H1 (cell line): ENCODE results near the gene OR2F2. TPM values are rescaled to one million over a fixed set of nuclear protein-coding genes. Genes with fewer than 3 reads are reported as not detected.

Experiments used
- CTCF ChIA-PET: fragments of 300-600 bp; sonication (Branson Sonifier 250); formaldehyde crosslinking; loops from one replicate; lab custom pipeline; 2021; ENCODE audit not compliant: partially characterized antibody; lab: Charles Lee
- POLR2A ChIA-PET: fragments of 300-600 bp; sonication (Branson Sonifier 250); formaldehyde crosslinking; loops from one replicate; lab custom pipeline; 2021; ENCODE audit warnings: inconsistent platforms; ENCODE audit not compliant: partially characterized antibody; lab: Charles Lee
- DNase-seq, 2 experiments: peaks; one replicate each; pipeline versions ENCODE4 v3.0.0 to v3.0.0-alpha.2; 2010 to 2022; ENCODE audit warnings: low spot score in 2 of 2, low read depth in 1 of 2, mixed read lengths in 1 of 2
- FAIRE-seq: peaks from 2 replicates; lab custom pipeline; 2011; peaks lifted over from hg19 to GRCh38; lab: Jason Lieb, UNC
- H2AFZ ChIP-seq: 2 replicates; pipeline ENCODE4 v1.8.1; 2012; ENCODE audit warnings: low read length, inconsistent platforms
- H2AK5ac ChIP-seq: 2 replicates; pipeline ENCODE4 v1.6.1; 2013; ENCODE audit warnings: low read depth, low read length
- H2BK120ac ChIP-seq: replicated peaks from 2 replicates; pipeline ENCODE3; 2013; ENCODE audit warnings: low read depth, low read length, inconsistent platforms
- H2BK12ac ChIP-seq: 2 replicates; pipeline ENCODE4 v1.6.1; 2013; ENCODE audit warnings: low read depth, low read length
- H2BK15ac ChIP-seq: 2 replicates; pipeline ENCODE4 v1.6.1; 2013; ENCODE audit warnings: low read length
- H2BK20ac ChIP-seq: 2 replicates; pipeline ENCODE4 v1.6.1; 2013; ENCODE audit warnings: low read length
- H2BK5ac ChIP-seq: 2 replicates; pipeline ENCODE4 v1.6.1; 2013; ENCODE audit warnings: low read depth, low read length
- H3K14ac ChIP-seq: 2 replicates; pipeline ENCODE4 v1.6.1; 2013; ENCODE audit warnings: inconsistent platforms; ENCODE audit not compliant: insufficient read length
- H3K18ac ChIP-seq: 2 replicates; pipeline ENCODE4 v1.6.1; 2013; ENCODE audit warnings: low read length; ENCODE audit errors: extremely low read depth
- H3K23ac ChIP-seq: 2 replicates; pipeline ENCODE4 v1.6.1; 2013; ENCODE audit warnings: inconsistent platforms; ENCODE audit not compliant: insufficient read length
- H3K23me2 ChIP-seq: 2 replicates; pipeline ENCODE4 v1.6.1; 2013; ENCODE audit warnings: low read depth, low read length
- H3K27ac ChIP-seq: 2 replicates; pipeline ENCODE4 v1.6.1; 2011; ENCODE audit warnings: low read depth, low read length, inconsistent platforms
- H3K27me3 ChIP-seq, 4 experiments: replicated peaks in 1 of 4; 1 replicate in 1 of 4; 2 replicates in 3 of 4; pipeline versions ENCODE4 v1.6.1 to v1.8.1; 2011 to 2013; ENCODE audit warnings: low read length in 3 of 4, mild to moderate bottlenecking in 3 of 4, inconsistent platforms in 2 of 4, mixed read lengths in 2 of 4, moderate library complexity in 1 of 4; ENCODE audit not compliant: control insufficient read depth in 3 of 4, insufficient read depth in 3 of 4; ENCODE audit errors: extremely low read depth in 1 of 4
- H3K36me3 ChIP-seq, 4 experiments: 2 replicates each; pipeline versions ENCODE4 v1.6.1 to v1.8.1; 2011 to 2013; ENCODE audit warnings: mild to moderate bottlenecking in 4 of 4, low read length in 3 of 4, moderate library complexity in 2 of 4, control low read depth in 1 of 4, inconsistent platforms in 1 of 4; ENCODE audit not compliant: insufficient read depth in 4 of 4, control insufficient read depth in 2 of 4
- H3K4ac ChIP-seq: replicated peaks from 2 replicates; pipeline ENCODE3; 2013; ENCODE audit warnings: low read length, low read depth, mixed read lengths, inconsistent platforms; ENCODE audit not compliant: insufficient read length
- H3K4me1 ChIP-seq, 4 experiments: replicated peaks in 1 of 4; 1 replicate in 1 of 4; 2 replicates in 3 of 4; pipeline versions ENCODE4 v1.6.1 to v1.8.1; 2011 to 2013; ENCODE audit warnings: low read length in 3 of 4, inconsistent platforms in 2 of 4, mixed read lengths in 1 of 4; ENCODE audit not compliant: insufficient read depth in 4 of 4, control insufficient read depth in 3 of 4
- H3K4me2 ChIP-seq, 2 experiments: 2 replicates each; pipeline versions ENCODE4 v1.6.1 to v1.8.1; 2011 to 2013; ENCODE audit warnings: low read depth in 2 of 2, low read length in 2 of 2, control low read depth in 1 of 2, inconsistent platforms in 1 of 2, mild to moderate bottlenecking in 1 of 2; ENCODE audit not compliant: insufficient read depth in 1 of 2
- H3K4me3 ChIP-seq, 4 experiments: fragments of 200-600, 300-600 bp in 1 of 4; sonication (generic), shearing (Covaris generic), sonication (Bioruptor Twin) in 1 of 4; 2 replicates each; pipeline versions ENCODE4 v1.5.1 to v1.8.1; 2011 to 2016; ENCODE audit warnings: low read length in 4 of 4, low read depth in 3 of 4, control low read depth in 2 of 4, inconsistent platforms in 2 of 4, mild to moderate bottlenecking in 2 of 4, mixed read lengths in 1 of 4, moderate library complexity in 1 of 4; ENCODE audit not compliant: insufficient read depth in 2 of 4; ENCODE audit errors: extremely low read depth in 1 of 4
- H3K56ac ChIP-seq: replicated peaks from 2 replicates; pipeline ENCODE3; 2013; ENCODE audit warnings: low read depth, mild to moderate bottlenecking, mixed read lengths, low read length, inconsistent platforms; ENCODE audit not compliant: insufficient read length
- H3K79me1 ChIP-seq: 2 replicates; pipeline ENCODE4 v1.6.1; 2013; ENCODE audit warnings: low read depth, low read length, control low read depth
- H3K79me2 ChIP-seq, 2 experiments: 2 replicates each; pipeline versions ENCODE4 v1.6.1 to v1.8.1; 2012 to 2013; ENCODE audit warnings: low read length in 2 of 2, mild to moderate bottlenecking in 2 of 2, inconsistent platforms in 1 of 2; ENCODE audit not compliant: insufficient read depth in 2 of 2, control insufficient read depth in 1 of 2
- H3K9ac ChIP-seq, 4 experiments: replicated peaks in 1 of 4; 1 replicate in 1 of 4; 2 replicates in 3 of 4; pipeline versions ENCODE4 v1.6.1 to v1.8.1; 2011 to 2013; ENCODE audit warnings: low read depth in 3 of 4, low read length in 3 of 4, control low read depth in 2 of 4, mild to moderate bottlenecking in 2 of 4, moderate library complexity in 2 of 4, inconsistent platforms in 1 of 4; ENCODE audit errors: extremely low read depth in 1 of 4
- H3K9me3 ChIP-seq, 2 experiments: 2 replicates each; pipeline versions ENCODE4 v1.6.1 to v1.8.1; 2012 to 2013; ENCODE audit warnings: mild to moderate bottlenecking in 2 of 2, moderate library complexity in 2 of 2, control low read depth in 1 of 2, inconsistent platforms in 1 of 2, low read depth in 1 of 2, low read length in 1 of 2, mixed read lengths in 1 of 2; ENCODE audit not compliant: insufficient read depth in 2 of 2
- H4K20me1 ChIP-seq, 2 experiments: replicated peaks in 1 of 2; 2 replicates each; pipeline versions ENCODE3 to v1.8.1; 2011 to 2013; ENCODE audit warnings: inconsistent platforms in 2 of 2, low read length in 2 of 2, mild to moderate bottlenecking in 1 of 2; ENCODE audit not compliant: insufficient read depth in 2 of 2, control insufficient read depth in 1 of 2
- H4K5ac ChIP-seq: 2 replicates; pipeline ENCODE4 v1.6.1; 2013; ENCODE audit warnings: low read length, low read depth, mixed read lengths, inconsistent platforms; ENCODE audit not compliant: insufficient read length
- H4K8ac ChIP-seq: 2 replicates; pipeline ENCODE4 v1.8.0; 2013; ENCODE audit warnings: mild to moderate bottlenecking, moderate library complexity, low read length, inconsistent platforms; ENCODE audit not compliant: insufficient read depth; ENCODE audit errors: extremely low read depth
- H4K91ac ChIP-seq: replicated peaks from 2 replicates; pipeline ENCODE3; 2013; ENCODE audit warnings: low read length, mixed read lengths, inconsistent platforms; ENCODE audit not compliant: insufficient read length
- BACH1 ChIP-seq: IDR thresholded peaks from 2 replicates; pipeline ENCODE4 v1.6.1; 2012; ENCODE audit warnings: low read length, improper control_type of control experiment
- GTF2F1 ChIP-seq: IDR thresholded peaks from 2 replicates; pipeline ENCODE4 v1.6.1; 2012; ENCODE audit warnings: low read depth, low read length, improper control_type of control experiment, borderline replicate concordance
- KDM5A ChIP-seq: fragments of 200-600 bp; IDR thresholded peaks from 2 replicates; pipeline ENCODE4 v1.7.1; 2012; ENCODE audit warnings: mild to moderate bottlenecking, low read length, inconsistent platforms, mixed read lengths
- SP1 ChIP-seq: IDR thresholded peaks from 2 replicates; pipeline ENCODE4 v1.6.1; 2011; ENCODE audit warnings: low read depth, low read length
- SP2 ChIP-seq: IDR thresholded peaks from 2 replicates; pipeline ENCODE4 v1.6.1; 2012; ENCODE audit warnings: mild to moderate bottlenecking, low read length, inconsistent platforms
- SRF ChIP-seq: IDR thresholded peaks from 2 replicates; pipeline ENCODE4 v1.6.1; 2011; ENCODE audit warnings: mild to moderate bottlenecking, low read depth, low read length, moderate library complexity
- TBP ChIP-seq: IDR thresholded peaks from 2 replicates; pipeline ENCODE4 v1.6.1; 2011; ENCODE audit warnings: low read depth, low read length, improper control_type of control experiment
- WGBS, 2 experiments: shearing (Covaris generic) in 1 of 2; methylation state at CpG; one replicate each; pipeline versions ENCODE4 v1.1.6 to v1.1.7; 2013 to 2015; ENCODE audit warnings: low lambda C conversion rate in 2 of 2, mixed read lengths in 2 of 2, inconsistent platforms in 1 of 2, low coverage in 1 of 2, missing lambda C conversion rate in 1 of 2; ENCODE audit not compliant: insufficient replicate concordance in 2 of 2, insufficient coverage in 1 of 2, insufficient read length in 1 of 2; ENCODE audit errors: extremely low coverage in 1 of 2, missing lambda C conversion rate in 1 of 2; 5-methylcytosine and 5-hydroxymethylcytosine counted together
- polyA plus RNA-seq, 7 experiments: library from polyadenylated mRNA; depleted of rRNA in 3 of 7; stranded (reverse) in 5 of 7; unstranded in 2 of 7; fragments of >200 nt in 5 of 7; fragments of 200-250 nt in 2 of 7; gene quantifications; 1 replicate in 5 of 7; 2 replicates in 1 of 7; 4 replicates in 1 of 7; pipeline versions ENCODE4 v1.2.1 to v1.2.3, GENCODE V29; 2011 to 2013; ENCODE audit warnings: missing spikeins in 2 of 7, mixed read lengths in 2 of 7
- total RNA-seq: library from RNA; stranded (reverse); fragmentation: NEBNext Ultra II Directional; extraction: Animal tissue kit (Norgen Biotek cat#: 25700); gene quantifications from 2 replicates; pipeline ENCODE4 v1.2.1, GENCODE V29; 2021
- TF ChIP-seq, protein P1 (sequence below): IDR thresholded peaks from 2 replicates; pipeline ENCODE4 v1.6.1; 2012; ENCODE audit warnings: inconsistent platforms

OR2F2 gene
- total and polyA plus RNA-seq, 2 of the 8 experiments (the other 6 are each of a cell fraction or from before 2014, with no cell fraction given), result not detected

DNA sequence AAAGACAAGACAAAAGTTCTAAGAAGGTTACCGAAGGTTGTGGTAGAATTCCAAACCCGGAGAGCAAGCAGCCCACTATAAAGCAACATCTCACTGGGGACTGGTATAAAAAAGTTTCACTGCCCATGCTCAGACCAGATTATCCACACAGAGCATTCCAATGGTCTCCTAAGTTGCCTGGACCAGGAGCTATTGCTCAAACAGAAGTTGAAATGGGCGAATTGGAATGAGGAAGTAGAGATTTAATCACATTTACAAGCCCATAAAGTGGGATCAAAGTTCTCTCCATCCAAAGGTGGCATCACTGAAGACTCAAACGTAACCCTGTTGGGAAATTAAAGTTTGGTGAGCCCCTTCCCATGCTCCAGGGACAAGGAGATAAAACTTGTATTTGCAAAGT, 39.4 kb downstream of the OR2F2 start:
- no peak overlapping the region for H3K18ac ChIP-seq
- H4K5ac ChIP-seq, result no peak overlapping the region
- no peak overlapping the region for H3K4ac ChIP-seq
- H2BK20ac ChIP-seq, result no peak overlapping the region
- H3K9ac ChIP-seq, result no peak overlapping the region
- no peaks in the 10 kb centered on the region for H3K4me1 ChIP-seq
- H3K4me3 ChIP-seq, result no peak overlapping the region
- CTCF ChIA-PET, result interaction anchor here (0.6 to 3.4 kb wide), 3 partner anchors 12 to 1092 kb away, joined by 3 to 20 read pairs (median 5); no protein-coding TSS in a partner anchor
- H3K9me3 ChIP-seq, result no peaks in the 10 kb centered on the region
- H3K79me1 ChIP-seq, result no peaks in the 10 kb centered on the region
- DNase-seq, result no peak
- no peak overlapping the region for H2BK15ac ChIP-seq
- no peaks in the 10 kb centered on the region for H3K36me3 ChIP-seq
- no peak overlapping the region for H2BK12ac ChIP-seq
- no peak overlapping the region for H4K91ac ChIP-seq
- no peak overlapping the region for H3K27ac ChIP-seq
- H3K23me2 ChIP-seq, result no peaks in the 10 kb centered on the region
- POLR2A ChIA-PET, result no interaction called here
- no peak overlapping the region for H3K23ac ChIP-seq
- H2BK120ac ChIP-seq, result no peak overlapping the region
- H3K14ac ChIP-seq, result no peak overlapping the region
- no peak overlapping the region for H4K8ac ChIP-seq
- 86% methylated on average over 4 of the region's 4 CpGs; no CpG with 5 or more reads in 1 of the 2 experiments for WGBS, 2 experiments
- no peaks in the 10 kb centered on the region for H4K20me1 ChIP-seq
- H2AK5ac ChIP-seq, result no peak overlapping the region
- no peak overlapping the region for H3K56ac ChIP-seq
- H3K4me2 ChIP-seq, result no peak overlapping the region
- no peak for FAIRE-seq
- 0 out of 2 replicates have a peak overlapping the region, but pooled peaks have one; percentile 40 for H2AFZ ChIP-seq
- no peak for TF ChIP-seq SP1
- TF ChIP-seq BACH1, result no peak
- TF ChIP-seq, protein P1, sequence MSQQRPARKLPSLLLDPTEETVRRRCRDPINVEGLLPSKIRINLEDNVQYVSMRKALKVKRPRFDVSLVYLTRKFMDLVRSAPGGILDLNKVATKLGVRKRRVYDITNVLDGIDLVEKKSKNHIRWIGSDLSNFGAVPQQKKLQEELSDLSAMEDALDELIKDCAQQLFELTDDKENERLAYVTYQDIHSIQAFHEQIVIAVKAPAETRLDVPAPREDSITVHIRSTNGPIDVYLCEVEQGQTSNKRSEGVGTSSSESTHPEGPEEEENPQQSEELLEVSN, result no peak
- TF ChIP-seq TBP, result no peak
- TF ChIP-seq SRF, result no peak
- no peak for TF ChIP-seq GTF2F1
- no peak for TF ChIP-seq KDM5A
- no peak for TF ChIP-seq SP2
- H2BK5ac ChIP-seq, result no peak overlapping the region
- no peaks in the 10 kb centered on the region for H3K79me2 ChIP-seq
- no peaks in the 10 kb centered on the region for H3K27me3 ChIP-seq
